ENCODE data around the gene PRUNE2.

The PRUNE2 gene

GRCh38 chr9:76732341-76732958 is 173.5 kb downstream of the PRUNE2 start:
- no peak for DNase-seq (ENCODE audit: low read depth in 3 of 3)

- DNase-seq (ENCODE audit: low read depth in 3 of 3): no peak
Observed at GRCh38 chr9:76730801-76731200, 175.1 kb downstream of the PRUNE2 start.

GRCh38 chr9:76729980-76730737 is 175.8 kb downstream of the PRUNE2 start:
- no peak for DNase-seq (ENCODE audit: low read depth in 3 of 3)

- DNase-seq (ENCODE audit: low read depth in 3 of 3): no peak
Observed at GRCh38 chr9:76729116-76729515, 176.8 kb downstream of the PRUNE2 start.

- no peak for DNase-seq (ENCODE audit: low read depth in 3 of 3)
Observed at GRCh38 chr9:76725885-76726284, 180.0 kb downstream of the PRUNE2 start.

- DNase-seq (ENCODE audit: low read depth in 3 of 3): no peak
Observed at GRCh38 chr9:76725011-76725546, 180.8 kb downstream of the PRUNE2 start.

- DNase-seq (ENCODE audit: low read depth in 3 of 3): no peak
Observed at GRCh38 chr9:76720245-76720644, 185.7 kb downstream of the PRUNE2 start.

- DNase-seq (ENCODE audit: low read depth in 3 of 3): no peak
Observed at GRCh38 chr9:76718166-76718565, 187.7 kb downstream of the PRUNE2 start.

GRCh38 chr9:76717613-76718012 is 188.3 kb downstream of the PRUNE2 start:
- no peak for DNase-seq (ENCODE audit: low read depth in 3 of 3)

GRCh38 chr9:76717176-76717575 is 188.7 kb downstream of the PRUNE2 start:
- DNase-seq (ENCODE audit: low read depth in 3 of 3): no peak

- DNase-seq (ENCODE audit: low read depth in 3 of 3): no peak
Observed at GRCh38 chr9:76716085-76716672, 189.7 kb downstream of the PRUNE2 start.

GRCh38 chr9:76713381-76713780 is 192.5 kb downstream of the PRUNE2 start:
- DNase-seq (ENCODE audit: low read depth in 3 of 3): no peak

GRCh38 chr9:76709020-76709419 is 196.9 kb downstream of the PRUNE2 start:
- no peak for DNase-seq (ENCODE audit: low read depth in 3 of 3)

GRCh38 chr9:76707510-76707909 is 198.4 kb downstream of the PRUNE2 start:
- no peak for DNase-seq (ENCODE audit: low read depth in 3 of 3)

- no peak for DNase-seq (ENCODE audit: low read depth in 3 of 3)
Observed at GRCh38 chr9:76704593-76705204, 201.2 kb downstream of the PRUNE2 start.

GRCh38 chr9:76703270-76703669 is 202.6 kb downstream of the PRUNE2 start:
- DNase-seq (ENCODE audit: low read depth in 3 of 3): no peak

- no peak for DNase-seq (ENCODE audit: low read depth in 3 of 3)
Observed at GRCh38 chr9:76701441-76702039, 204.4 kb downstream of the PRUNE2 start.

GRCh38 chr9:76700916-76701315 is 205.0 kb downstream of the PRUNE2 start:
- no peak for DNase-seq (ENCODE audit: low read depth in 3 of 3)

- DNase-seq (ENCODE audit: low read depth in 3 of 3): no peak
Observed at GRCh38 chr9:76699971-76700370, 205.9 kb downstream of the PRUNE2 start.

GRCh38 chr9:76697554-76697953 is 208.4 kb downstream of the PRUNE2 start:
- DNase-seq (ENCODE audit: low read depth in 3 of 3): no peak

- DNase-seq (ENCODE audit: low read depth in 3 of 3): no peak
Observed at GRCh38 chr9:76697081-76697480, 208.8 kb downstream of the PRUNE2 start.

- no peak for DNase-seq (ENCODE audit: low read depth in 3 of 3)
Observed at GRCh38 chr9:76693912-76694311, 212.0 kb downstream of the PRUNE2 start.
